NCI-H2227 (cell line): ENCODE results near the gene CHSY3.
"Not testable (repeated sequence)": the region's sequence is repeated elsewhere in the genome, so short reads cannot be mapped to it uniquely, and the experiment has no call there.

Source experiments
- DNase-seq: peaks from one replicate; lab custom pipeline; 2025; ENCODE audit not compliant: unreplicated experiment; lab: John Stamatoyannopoulos, UW

Gene CHSY3

GRCh38 chr5:130151239-130151638 is 247.0 kb downstream of the CHSY3 start:
- no peak for DNase-seq

- no peak for DNase-seq
These were observed 251.2 kb downstream of the CHSY3 start for GRCh38 chr5:130155345-130156011.

GRCh38 chr5:130158036-130158435 is 253.8 kb downstream of the CHSY3 start:
- DNase-seq: no peak

- DNase-seq: no peak
These were observed 255.7 kb downstream of the CHSY3 start for GRCh38 chr5:130159968-130160367.

GRCh38 chr5:130164966-130165365 is 260.7 kb downstream of the CHSY3 start:
- no peak for DNase-seq

GRCh38 chr5:130166839-130167490 is 262.7 kb downstream of the CHSY3 start:
- DNase-seq: no peak

- no peak for DNase-seq
These were observed 263.9 kb downstream of the CHSY3 start for GRCh38 chr5:130168211-130168610.

- no peak for DNase-seq
These were observed 267.4 kb downstream of the CHSY3 start for GRCh38 chr5:130171699-130172098.

GRCh38 chr5:130183115-130183514 is 278.9 kb downstream of the CHSY3 start:
- DNase-seq: no peak

- no peak for DNase-seq
These were observed 285.7 kb downstream of the CHSY3 start for GRCh38 chr5:130189961-130190360.

GRCh38 chr5:130198927-130199326 is 294.7 kb downstream of the CHSY3 start:
- no peak for DNase-seq

GRCh38 chr5:130206686-130207085 is 302.4 kb downstream of the CHSY3 start:
- no peak for DNase-seq

- no peak for DNase-seq
These were observed 309.3 kb downstream of the CHSY3 start for GRCh38 chr5:130213607-130214006.

GRCh38 chr5:130216286-130216685 is 312.0 kb downstream of the CHSY3 start:
- DNase-seq: no peak

GRCh38 chr5:130222573-130222972 is 318.3 kb downstream of the CHSY3 start:
- no peak for DNase-seq

GRCh38 chr5:130226556-130226955 is 322.3 kb downstream of the CHSY3 start:
- not testable (repeated sequence) for DNase-seq

GRCh38 chr5:130227699-130228098 is 323.4 kb downstream of the CHSY3 start:
- DNase-seq: no peak

GRCh38 chr5:130231786-130232185 is 327.5 kb downstream of the CHSY3 start:
- DNase-seq: no peak

- no peak for DNase-seq
These were observed 330.6 kb downstream of the CHSY3 start for GRCh38 chr5:130234816-130235215.
